IMR-90 (cell line): ENCODE data around the gene MGAT1. TPM values are rescaled to one million over a fixed set of nuclear protein-coding genes. Genes with fewer than 3 reads are reported as not detected.
A peak's percentile ranks its signal among the peaks of the same experiment; 100 is the strongest.

ENCODE experiments used
- ATAC-seq: fragments of 200-7000 bp; cut with Tn5 transposase; 2 replicates; pipeline ENCODE4 v1.9.1; 2020; ENCODE audit warnings: low read depth, mild to moderate bottlenecking, moderate library complexity
- BruUV-seq: library from RNA; stranded (reverse); fragments of 400-500 nt; replicated peaks from 2 replicates; lab custom pipeline; 2021; lab: Mats Ljungman, UMichigan
- CTCF ChIA-PET: fragments of 300-600 bp; formaldehyde crosslinking; extraction: SDS; loops from one replicate; lab custom pipeline; 2021; ENCODE audit warnings: antibody characterized with exemption; lab: Yijun Ruan, JAX
- POLR2A ChIA-PET: fragments of 300-600 bp; sonication (Branson Sonifier 250); formaldehyde crosslinking; loops from one replicate; lab custom pipeline; 2022; ENCODE audit warnings: antibody characterized with exemption; ENCODE audit not compliant: unreplicated experiment; lab: Charles Lee
- DNase-seq: peaks from one replicate; pipeline ENCODE4 v3.0.0; 2013
- H2AFZ ChIP-seq: replicated peaks from 2 replicates; pipeline ENCODE3; 2013; ENCODE audit warnings: low read length, mild to moderate bottlenecking; ENCODE audit not compliant: poor library complexity
- H2AK5ac ChIP-seq: 2 replicates; pipeline ENCODE4 v1.6.1; 2013; ENCODE audit warnings: low read depth, low read length, inconsistent platforms
- H2AK9ac ChIP-seq: replicated peaks from 2 replicates; pipeline ENCODE3; 2013; ENCODE audit warnings: mild to moderate bottlenecking, low read depth, low read length, moderate library complexity; ENCODE audit not compliant: poor library complexity
- H2BK120ac ChIP-seq: 2 replicates; pipeline ENCODE4 v1.6.1; 2013; ENCODE audit warnings: low read depth, low read length, inconsistent platforms
- H2BK15ac ChIP-seq: 3 replicates; pipeline ENCODE4 v1.6.1; 2013; ENCODE audit warnings: low read depth, low read length, inconsistent platforms
- H2BK20ac ChIP-seq: 2 replicates; pipeline ENCODE4 v1.6.1; 2013; ENCODE audit warnings: low read depth, mild to moderate bottlenecking, inconsistent platforms, low read length, moderate library complexity
- H2BK5ac ChIP-seq: 2 replicates; pipeline ENCODE4 v1.6.1; 2013; ENCODE audit warnings: mild to moderate bottlenecking, low read depth, low read length, inconsistent platforms; ENCODE audit not compliant: poor library complexity, severe bottlenecking
- H3K14ac ChIP-seq: replicated peaks from 2 replicates; pipeline ENCODE4 v1.6.1; 2013; ENCODE audit warnings: low read depth, low read length, inconsistent platforms
- H3K18ac ChIP-seq: 2 replicates; pipeline ENCODE4 v1.6.1; 2013; ENCODE audit warnings: low read depth, low read length, control low read depth
- H3K23ac ChIP-seq: 2 replicates; pipeline ENCODE4 v1.6.1; 2013; ENCODE audit warnings: low read depth, low read length, inconsistent platforms
- H3K27ac ChIP-seq: 2 replicates; pipeline ENCODE4 v1.5.1; 2013; ENCODE audit warnings: mild to moderate bottlenecking, control low read depth, low read length; ENCODE audit not compliant: insufficient read depth
- H3K27me3 ChIP-seq: 2 replicates; pipeline ENCODE4 v1.6.1; 2013; ENCODE audit warnings: low read length; ENCODE audit not compliant: control insufficient read depth, insufficient read depth
- H3K36me3 ChIP-seq: 2 replicates; pipeline ENCODE4 v1.6.1; 2013; ENCODE audit warnings: low read length, mixed read lengths; ENCODE audit not compliant: control insufficient read depth, insufficient read depth
- H3K4ac ChIP-seq: 2 replicates; pipeline ENCODE4 v1.6.1; 2013; ENCODE audit warnings: low read depth, low read length, inconsistent platforms
- H3K4me1 ChIP-seq: 2 replicates; pipeline ENCODE4 v1.6.1; 2013; ENCODE audit warnings: low read length, mixed read lengths; ENCODE audit not compliant: control insufficient read depth, insufficient read depth
- H3K4me2 ChIP-seq: 2 replicates; pipeline ENCODE4 v1.6.1; 2013; ENCODE audit warnings: low read depth, mild to moderate bottlenecking, control low read depth, low read length, moderate library complexity
- H3K4me3 ChIP-seq: 2 replicates; pipeline ENCODE4 v1.5.1; 2013; ENCODE audit warnings: low read depth, mild to moderate bottlenecking, control low read depth, low read length, moderate library complexity; ENCODE audit not compliant: insufficient read depth
- H3K56ac ChIP-seq: 2 replicates; pipeline ENCODE4 v1.6.1; 2013; ENCODE audit warnings: low read length, inconsistent platforms; ENCODE audit not compliant: insufficient read depth; ENCODE audit errors: extremely low read depth
- H3K79me1 ChIP-seq, 2 experiments: 2 replicates each; pipeline ENCODE4 v1.6.1; 2013; ENCODE audit warnings: low read length in 2 of 2, inconsistent platforms in 1 of 2, low read depth in 1 of 2
- H3K9ac ChIP-seq: 2 replicates; pipeline ENCODE4 v1.6.1; 2013; ENCODE audit warnings: low read depth, low read length, control low read depth
- H3K9me1 ChIP-seq: 2 replicates; pipeline ENCODE4 v1.6.1; 2013; ENCODE audit warnings: low read length, inconsistent platforms; ENCODE audit not compliant: insufficient read depth
- H3K9me3 ChIP-seq: 2 replicates; pipeline ENCODE4 v1.6.1; 2013; ENCODE audit warnings: low read length; ENCODE audit not compliant: control insufficient read depth, insufficient read depth
- H4K20me1 ChIP-seq: 2 replicates; pipeline ENCODE4 v1.6.1; 2013; ENCODE audit warnings: low read length, inconsistent platforms; ENCODE audit not compliant: insufficient read depth
- H4K5ac ChIP-seq: 2 replicates; pipeline ENCODE4 v1.6.1; 2013; ENCODE audit warnings: mild to moderate bottlenecking, low read depth, low read length, control low read depth
- H4K8ac ChIP-seq, 2 experiments: 2 replicates each; pipeline ENCODE4 v1.6.1; 2013; ENCODE audit warnings: low read depth in 2 of 2, low read length in 2 of 2, control low read depth in 1 of 2, inconsistent platforms in 1 of 2
- H4K91ac ChIP-seq: 2 replicates; pipeline ENCODE4 v1.6.1; 2013; ENCODE audit warnings: low read depth, low read length, inconsistent platforms; ENCODE audit not compliant: insufficient read depth
- BHLHE40 ChIP-seq: fragments of 150-350 bp; IDR thresholded peaks from 2 replicates; pipeline ENCODE4 v1.6.1; 2016; ENCODE audit warnings: mild to moderate bottlenecking, low read depth, low read length
- CHD1 ChIP-seq: IDR thresholded peaks from 2 replicates; pipeline ENCODE4 v1.6.1; 2012; ENCODE audit warnings: low read depth, low read length, improper control_type of control experiment
- MAZ ChIP-seq: IDR thresholded peaks from 2 replicates; pipeline ENCODE4 v1.6.1; 2012; ENCODE audit warnings: low read depth, mild to moderate bottlenecking, low read length, improper control_type of control experiment, moderate library complexity, borderline replicate concordance
- NFE2L2 ChIP-seq: fragments of 150-350 bp; IDR thresholded peaks from 2 replicates; pipeline ENCODE4 v1.6.1; 2016; ENCODE audit warnings: low read depth, mild to moderate bottlenecking, low read length
- POLR2A ChIP-seq: IDR thresholded peaks from 2 replicates; pipeline ENCODE4 v1.6.1; 2012; ENCODE audit warnings: mild to moderate bottlenecking, low read depth, low read length
- RFX5 ChIP-seq: IDR thresholded peaks from 2 replicates; pipeline ENCODE4 v1.8.0; 2012; ENCODE audit warnings: low read depth, mild to moderate bottlenecking, low read length, moderate library complexity
- SMC3 ChIP-seq: fragments of 150-350 bp; IDR thresholded peaks from 2 replicates; pipeline ENCODE4 v1.6.1; 2016; ENCODE audit warnings: low read depth, mild to moderate bottlenecking, antibody characterized with exemption, low read length, moderate library complexity
- USF2 ChIP-seq: fragments of 150-350 bp; IDR thresholded peaks from 2 replicates; pipeline ENCODE4 v1.6.1; 2017; ENCODE audit warnings: mild to moderate bottlenecking, antibody characterized with exemption, low read length, low read depth
- WGBS, 2 experiments: methylation state at CpG; one replicate each; pipeline versions ENCODE4 v1.1.5 to v1.1.7; 2013; ENCODE audit warnings: missing lambda C conversion rate in 2 of 2; ENCODE audit not compliant: insufficient read length in 1 of 2; ENCODE audit errors: extremely low coverage in 2 of 2; 5-methylcytosine and 5-hydroxymethylcytosine counted together
- dilution Hi-C: fragments of 300-500 bp; cut with HindIII; formaldehyde crosslinking; loops from one replicate; pipeline ENCODE4 v1.14.3; 2018; ENCODE audit warnings: low sequenced_read_pairs; ENCODE audit not compliant: unreplicated experiment
- in situ Hi-C: fragments of 300-500 bp; cut with MboI; formaldehyde crosslinking; loops from 3 replicates; pipeline ENCODE4 v1.14.3; 2019; ENCODE audit warnings: low sequenced_read_pairs, inconsistent platforms, mixed read lengths
- intact Hi-C: fragments of 100-400 bp; cut with micrococcal nuclease; formaldehyde crosslinking; loops from 2 replicates; pipeline ENCODE4 v1.10.0; 2022
- polyA plus RNA-seq, 3 experiments: library from polyadenylated mRNA; depleted of rRNA; stranded (reverse); fragments of >200 nt; gene quantifications; 2 replicates each; pipeline ENCODE4 v1.2.3, GENCODE V29; 2012; ENCODE audit warnings: low replicate concordance in 1 of 3
- total RNA-seq: library from RNA; depleted of rRNA; stranded (reverse); fragments of >200 nt; gene quantifications from 2 replicates; pipeline ENCODE4 v1.2.3, GENCODE V29; 2012
- TF ChIP-seq, protein P1 (sequence below): conservative IDR thresholded peaks from 2 replicates; pipeline ENCODE4 v1.5.1; 2012; ENCODE audit warnings: mild to moderate bottlenecking, low read depth, low read length, improper control_type of control experiment

MGAT1 gene
- total and polyA plus RNA-seq, 2 of the 4 experiments (the other 2 are of a cell fraction), result 56.3 to 141 TPM

DNA sequence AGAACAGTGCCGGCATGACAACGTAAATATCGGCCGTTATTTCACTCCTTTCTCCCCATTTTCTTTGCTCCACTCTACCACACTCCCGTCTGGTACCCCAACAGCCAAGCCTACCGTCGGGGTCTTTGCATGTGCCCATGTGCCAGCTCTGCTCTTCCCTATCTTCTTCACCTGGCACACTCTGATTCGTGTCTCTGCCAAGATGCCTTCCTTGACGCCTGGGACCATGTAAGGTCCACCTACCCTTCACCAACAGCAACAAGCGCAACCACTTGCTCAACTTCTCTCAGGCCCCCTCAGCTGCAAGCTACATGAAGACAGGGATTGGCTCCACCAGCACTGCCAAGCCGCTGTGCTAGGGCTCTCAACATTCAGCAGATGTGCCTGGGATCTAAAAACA is 4.4 kb downstream of the MGAT1 start:
- peak overlapping the region; percentile 9; the same call in 1 of the 2 replicates for H3K27ac ChIP-seq
- 0 out of 2 replicates have a peak overlapping the region, but pooled peaks have one; percentile 1 for H3K23ac ChIP-seq
- intact Hi-C loops (no loop called here), dilution Hi-C loops (no loop called here), in situ Hi-C loops (no loop called here)
- H2BK5ac ChIP-seq, result peak overlapping the region; percentile 53
- no peaks in the 10 kb centered on the region for H3K27me3 ChIP-seq
- H3K56ac ChIP-seq, result no peak overlapping the region
- no peak overlapping the region for H2AK9ac ChIP-seq
- H4K91ac ChIP-seq, result no peak overlapping the region
- DNase-seq (no peak), ATAC-seq (no peak)
- H2AFZ ChIP-seq, result no peak overlapping the region
- peaks cover 31% of the 10 kb centered on the region for H3K4me1 ChIP-seq
- H3K9ac ChIP-seq, result no peak overlapping the region
- H4K8ac ChIP-seq, result no peak overlapping the region
- ChIA-PET POLR2A (no interaction called here), CTCF (interaction anchor here (0.9 kb wide), 1 partner anchor 179 kb away, joined by 3 read pairs; no protein-coding TSS in a partner anchor)
- no peak for TF ChIP-seq CHD1
- no peak for TF ChIP-seq BHLHE40
- TF ChIP-seq, protein P1, sequence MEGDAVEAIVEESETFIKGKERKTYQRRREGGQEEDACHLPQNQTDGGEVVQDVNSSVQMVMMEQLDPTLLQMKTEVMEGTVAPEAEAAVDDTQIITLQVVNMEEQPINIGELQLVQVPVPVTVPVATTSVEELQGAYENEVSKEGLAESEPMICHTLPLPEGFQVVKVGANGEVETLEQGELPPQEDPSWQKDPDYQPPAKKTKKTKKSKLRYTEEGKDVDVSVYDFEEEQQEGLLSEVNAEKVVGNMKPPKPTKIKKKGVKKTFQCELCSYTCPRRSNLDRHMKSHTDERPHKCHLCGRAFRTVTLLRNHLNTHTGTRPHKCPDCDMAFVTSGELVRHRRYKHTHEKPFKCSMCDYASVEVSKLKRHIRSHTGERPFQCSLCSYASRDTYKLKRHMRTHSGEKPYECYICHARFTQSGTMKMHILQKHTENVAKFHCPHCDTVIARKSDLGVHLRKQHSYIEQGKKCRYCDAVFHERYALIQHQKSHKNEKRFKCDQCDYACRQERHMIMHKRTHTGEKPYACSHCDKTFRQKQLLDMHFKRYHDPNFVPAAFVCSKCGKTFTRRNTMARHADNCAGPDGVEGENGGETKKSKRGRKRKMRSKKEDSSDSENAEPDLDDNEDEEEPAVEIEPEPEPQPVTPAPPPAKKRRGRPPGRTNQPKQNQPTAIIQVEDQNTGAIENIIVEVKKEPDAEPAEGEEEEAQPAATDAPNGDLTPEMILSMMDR, result no peak
- TF ChIP-seq USF2, result no peak
- no peak for TF ChIP-seq POLR2A
- no peak for TF ChIP-seq NFE2L2
- no peak for TF ChIP-seq RFX5
- no peak for TF ChIP-seq SMC3
- TF ChIP-seq MAZ, result no peak
- no peak overlapping the region for H3K18ac ChIP-seq
- peaks cover 4 to 59% of the 10 kb centered on the region in 2 experiments for H3K79me1 ChIP-seq
- no TSS peak for BruUV-seq
- H3K14ac ChIP-seq, result no peak overlapping the region; the same call in 1 of the 2 replicates
- no peak overlapping the region for H2BK120ac ChIP-seq
- H2AK5ac ChIP-seq, result 0 out of 2 replicates have a peak overlapping the region, but pooled peaks have one; percentile 9
- no peaks in the 10 kb centered on the region for H3K9me3 ChIP-seq
- no peak overlapping the region for H3K4me3 ChIP-seq
- no peak overlapping the region for H4K5ac ChIP-seq
- WGBS, 2 experiments, result 93% methylated on average over 8 of the region's 11 CpGs; no CpG with 5 or more reads in 1 of the 2 experiments
- H2BK20ac ChIP-seq, result no peak overlapping the region
- H2BK15ac ChIP-seq, result no peak overlapping the region
- peaks cover 18% of the 10 kb centered on the region for H3K36me3 ChIP-seq
- peak overlapping the region; percentile 5; the same call in 1 of the 2 replicates for H3K4me2 ChIP-seq
- H3K4ac ChIP-seq, result 0 out of 2 replicates have a peak overlapping the region, but pooled peaks have one; percentile 4
- H3K9me1 ChIP-seq, result peaks cover 42% of the 10 kb centered on the region
- H4K20me1 ChIP-seq, result peaks cover 85% of the 10 kb centered on the region
